Neuronal stem cell (in vitro differentiated cells): ENCODE data around the gene FSTL3.
A peak's percentile ranks its signal among the peaks of the same experiment; 100 is the strongest.

Experiments used
- DNase-seq: peaks from one replicate; pipeline ENCODE4 v3.0.0-alpha.2; 2013; ENCODE audit warnings: low spot score
- H2AFZ ChIP-seq: one replicate; pipeline ENCODE4 v1.6.1; 2013; ENCODE audit warnings: mild to moderate bottlenecking, low read length, inconsistent platforms
- H2AK5ac ChIP-seq: 2 replicates; pipeline ENCODE4 v1.6.1; 2013; ENCODE audit warnings: low read depth, mild to moderate bottlenecking, inconsistent platforms, low read length, moderate library complexity, mixed read lengths
- H2BK120ac ChIP-seq: 2 replicates; pipeline ENCODE4 v1.6.1; 2013; ENCODE audit warnings: low read depth, mild to moderate bottlenecking, inconsistent platforms, low read length, moderate library complexity, mixed read lengths
- H2BK12ac ChIP-seq: one replicate; pipeline ENCODE4 v1.6.1; 2013; ENCODE audit warnings: low read length, inconsistent platforms
- H2BK15ac ChIP-seq: 2 replicates; pipeline ENCODE4 v1.6.1; 2013; ENCODE audit warnings: mild to moderate bottlenecking, low read length, inconsistent platforms, mixed read lengths
- H2BK5ac ChIP-seq: one replicate; pipeline ENCODE4 v1.6.1; 2013; ENCODE audit warnings: inconsistent platforms, mild to moderate bottlenecking, low read length, moderate library complexity
- H3K14ac ChIP-seq: one replicate; pipeline ENCODE4 v1.6.1; 2013; ENCODE audit warnings: low read length, inconsistent platforms
- H3K18ac ChIP-seq: 2 replicates; pipeline ENCODE4 v1.6.1; 2013; ENCODE audit warnings: low read length, inconsistent platforms
- H3K23ac ChIP-seq: 2 replicates; pipeline ENCODE4 v1.6.1; 2013; ENCODE audit warnings: low read depth, mild to moderate bottlenecking, mixed read lengths, low read length, inconsistent platforms; ENCODE audit not compliant: poor library complexity
- H3K27ac ChIP-seq: replicated peaks from 3 replicates; pipeline ENCODE4 v1.5.1; 2013; ENCODE audit warnings: low read length, inconsistent platforms
- H3K27me3 ChIP-seq, 3 experiments: 2 replicates each; pipeline ENCODE4 v1.6.1; 2013; ENCODE audit warnings: low read length in 3 of 3, mild to moderate bottlenecking in 2 of 3, inconsistent platforms in 1 of 3, low read depth in 1 of 3, mixed read lengths in 1 of 3, moderate library complexity in 1 of 3; ENCODE audit not compliant: control insufficient read depth in 3 of 3, insufficient read depth in 3 of 3
- H3K36me3 ChIP-seq, 2 donors: replicated peaks in 1 of 2; 2 replicates each; pipeline ENCODE4 v1.6.1; 2013; ENCODE audit warnings: low read length in 2 of 2; ENCODE audit not compliant: control insufficient read depth in 2 of 2, insufficient read depth in 2 of 2
- H3K4ac ChIP-seq: 2 replicates; pipeline ENCODE4 v1.6.1; 2013; ENCODE audit warnings: inconsistent platforms, mild to moderate bottlenecking, low read length, moderate library complexity
- H3K4me1 ChIP-seq, 2 donors: 1 replicate in 1 of 2; 2 replicates in 1 of 2; pipeline ENCODE4 v1.6.1; 2013; ENCODE audit warnings: low read length in 2 of 2, low read depth in 1 of 2; ENCODE audit not compliant: control insufficient read depth in 2 of 2, insufficient read depth in 1 of 2
- H3K4me2 ChIP-seq: one replicate; pipeline ENCODE4 v1.6.1; 2013; ENCODE audit warnings: mild to moderate bottlenecking, low read length, inconsistent platforms; ENCODE audit not compliant: insufficient read depth, poor library complexity, severe bottlenecking
- H3K4me3 ChIP-seq, 2 donors: 2 replicates each; pipeline ENCODE4 v1.5.1; 2013; ENCODE audit warnings: low read length in 2 of 2, mild to moderate bottlenecking in 2 of 2, inconsistent platforms in 1 of 2, moderate library complexity in 1 of 2
- H3K79me1 ChIP-seq: one replicate; pipeline ENCODE4 v1.6.1; 2013; ENCODE audit warnings: low read depth, mild to moderate bottlenecking, inconsistent platforms, low read length, moderate library complexity
- H3K9ac ChIP-seq: one replicate; pipeline ENCODE4 v1.6.1; 2013; ENCODE audit warnings: mild to moderate bottlenecking, low read depth, low read length, inconsistent platforms; ENCODE audit not compliant: poor library complexity
- H3K9me3 ChIP-seq, 2 donors: replicated peaks in 1 of 2; 2 replicates each; pipeline versions ENCODE3 to v1.6.1; 2013; ENCODE audit warnings: low read length in 2 of 2, mild to moderate bottlenecking in 2 of 2, inconsistent platforms in 1 of 2, low read depth in 1 of 2, mixed read lengths in 1 of 2, moderate library complexity in 1 of 2; ENCODE audit not compliant: control insufficient read depth in 2 of 2, insufficient read depth in 1 of 2
- H4K8ac ChIP-seq: one replicate; pipeline ENCODE4 v1.6.1; 2013; ENCODE audit warnings: low read depth, mild to moderate bottlenecking, inconsistent platforms, low read length, moderate library complexity
- H4K91ac ChIP-seq: one replicate; pipeline ENCODE4 v1.6.1; 2013; ENCODE audit warnings: low read length, low read depth, mild to moderate bottlenecking, inconsistent platforms; ENCODE audit not compliant: poor library complexity
- WGBS, 2 donors: extraction: QIAGEN DNeasy Blood & Tissue Kit; methylation state at CpG; one replicate each; pipeline ENCODE4 v1.1.7; 2013; ENCODE audit warnings: missing lambda C conversion rate in 2 of 2, mixed read lengths in 1 of 2; ENCODE audit not compliant: insufficient read length in 2 of 2, insufficient replicate concordance in 1 of 2; ENCODE audit errors: extremely low coverage in 2 of 2; 5-methylcytosine and 5-hydroxymethylcytosine counted together

Gene FSTL3

DNA sequence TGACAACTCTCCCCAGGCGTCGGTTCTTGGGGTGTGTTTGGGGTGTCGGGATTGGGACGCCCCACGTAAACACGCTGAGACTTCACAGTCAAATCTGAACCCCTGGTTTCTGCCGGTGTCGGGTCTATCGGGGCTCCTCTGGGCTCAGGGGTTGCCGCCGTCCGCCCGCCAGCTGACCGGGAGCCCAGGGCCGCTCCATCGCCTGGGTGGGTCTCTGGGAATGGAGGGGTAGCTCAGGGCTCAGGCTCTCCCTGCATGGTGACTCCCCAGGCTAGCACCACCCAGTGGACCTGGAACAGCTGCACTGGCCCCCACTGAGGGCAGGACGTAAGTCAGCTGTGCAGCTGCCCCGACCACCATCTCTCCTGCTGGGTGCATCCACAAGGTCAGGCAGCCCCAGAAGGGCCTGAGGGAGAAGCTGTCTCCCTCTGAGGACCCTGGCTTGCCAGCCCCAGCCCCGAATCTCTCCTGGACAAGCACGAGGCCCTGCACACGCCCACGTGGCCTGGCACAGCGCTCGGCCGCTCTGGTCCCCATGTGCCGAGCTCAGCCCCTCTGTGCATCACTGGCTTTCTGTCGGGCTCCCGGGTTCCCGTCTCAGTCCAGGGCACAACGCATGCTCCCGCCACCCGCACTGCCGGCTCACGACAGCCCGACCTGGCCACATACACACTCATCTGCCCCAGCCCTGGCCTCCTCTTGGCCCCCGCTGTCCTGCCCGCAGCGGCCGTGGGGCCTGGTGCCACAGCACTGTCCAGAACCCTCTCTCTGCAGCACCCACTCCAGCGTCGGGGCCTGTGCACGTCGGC lies 19.2 kb upstream of the FSTL3 start:
- no CpG with 5 or more reads among the region's 43 CpGs for WGBS, 2 donors

DNA sequence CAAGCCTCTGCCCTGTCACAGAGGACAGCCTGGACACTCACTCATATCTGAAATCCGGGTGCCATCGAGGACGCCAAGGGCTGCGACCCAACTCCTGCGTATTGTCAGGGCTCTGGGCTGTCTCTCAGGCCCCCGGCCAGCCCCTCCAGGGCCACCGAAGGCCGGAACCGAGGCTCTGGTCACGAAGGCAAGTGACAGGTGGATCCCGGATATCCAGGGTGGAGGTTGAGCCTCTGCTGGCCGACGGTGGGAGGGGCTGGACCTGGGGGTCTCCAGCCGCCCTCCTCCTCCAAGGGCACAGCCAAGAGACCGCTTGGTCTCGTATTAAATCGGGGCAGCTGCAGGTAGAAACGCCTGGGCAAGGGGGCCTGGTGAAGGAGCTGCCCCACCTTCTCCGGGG lies 18.6 kb upstream of the FSTL3 start:
- Histone ChIP-seq H3K36me3 (peaks cover 4 to 43% of the 10 kb centered on the region in 2 donors), H2BK5ac (peak overlapping the region; percentile 75), H3K14ac (peak overlapping the region; percentile 21), H3K4me2 (no peak overlapping the region), H3K18ac (no peak overlapping the region), H3K4ac (no peak overlapping the region), H2BK120ac (peak overlapping the region; percentile 31), H3K9ac (peak overlapping the region; percentile 44), H3K4me3 (no peak overlapping the region), H3K9me3 (no peaks in the 10 kb centered on the region), H2AK5ac (no peak overlapping the region), H3K27ac (no peak overlapping the region), H2BK12ac (no peak overlapping the region), H3K79me1 (peaks cover 73% of the 10 kb centered on the region), H2AFZ (no peak overlapping the region), H2BK15ac (no peak overlapping the region), H4K8ac (no peak overlapping the region), H3K27me3 (no peaks in the 10 kb centered on the region), H4K91ac (no peak overlapping the region), H3K23ac (peak overlapping the region; percentile 93), H3K4me1 (peaks cover 9 to 13% of the 10 kb centered on the region in 2 donors)
- no CpG with 5 or more reads among the region's 19 CpGs for WGBS, 2 donors
- no peak for DNase-seq

More for the DNA sequence above, 19.2 kb upstream of the FSTL3 start:
- Histone ChIP-seq H3K9me3 (no peaks in the 10 kb centered on the region), H2BK120ac (peak overlapping the region; percentile 31), H3K18ac (peak overlapping the region; percentile 48), H3K79me1 (peaks cover 73% of the 10 kb centered on the region), H2BK15ac (no peak overlapping the region), H3K27ac (no peak overlapping the region), H2AFZ (no peak overlapping the region), H4K8ac (peak overlapping the region; percentile 65), H2AK5ac (no peak overlapping the region), H4K91ac (no peak overlapping the region), H3K23ac (peak overlapping the region; percentile 93), H3K4me2 (no peak overlapping the region), H2BK12ac (no peak overlapping the region), H3K4me1 (peaks cover 8 to 11% of the 10 kb centered on the region in 2 donors), H3K4me3 (no peak overlapping the region), H3K9ac (peak overlapping the region; percentile 44), H3K27me3 (no peaks in the 10 kb centered on the region), H3K4ac (no peak overlapping the region), H3K14ac (peak overlapping the region; percentile 21), H2BK5ac (peak overlapping the region; percentile 75), H3K36me3 (peaks cover 7 to 49% of the 10 kb centered on the region in 2 donors)
- DNase-seq = no peak

DNA sequence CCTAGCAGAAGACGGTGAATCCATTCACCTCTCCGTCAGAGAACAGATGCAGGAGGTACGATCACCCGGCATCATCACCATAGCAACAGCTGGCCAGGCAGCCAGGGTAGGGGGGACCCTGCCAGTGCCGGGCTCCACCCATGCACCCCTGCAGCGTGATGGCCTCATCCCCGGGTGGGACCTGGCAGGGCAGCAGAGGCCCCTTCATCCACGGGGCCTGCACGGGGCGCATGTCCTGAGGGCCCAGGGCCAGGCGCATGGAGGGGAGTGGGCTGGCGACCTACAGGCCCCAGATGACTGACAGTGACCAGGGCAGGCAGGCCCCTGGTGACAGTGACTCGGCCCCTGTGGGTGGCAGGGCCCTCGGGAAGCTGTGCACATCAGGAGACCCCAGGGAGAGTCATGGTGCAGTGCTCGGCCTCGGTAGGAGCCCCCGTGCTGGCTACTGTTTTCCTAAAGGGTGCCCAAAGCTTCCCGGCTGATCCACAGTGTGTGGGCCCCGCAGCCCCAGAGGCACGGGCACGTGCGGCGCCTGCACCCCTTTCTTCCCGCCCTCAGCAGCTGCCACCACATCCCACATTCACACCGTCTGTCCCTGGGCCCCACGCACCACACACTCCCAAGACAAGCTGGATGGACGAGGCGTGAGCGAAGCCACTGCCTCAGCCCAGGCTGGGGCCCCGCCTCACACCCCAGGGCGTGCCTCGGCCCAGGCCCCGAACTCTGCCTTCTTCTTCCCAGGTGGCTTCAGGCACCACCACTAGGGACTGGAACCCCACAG lies 17.9 kb upstream of the FSTL3 start:
- Histone ChIP-seq H3K14ac (no peak overlapping the region), H2BK5ac (peak overlapping the region; percentile 39), H2BK12ac (no peak overlapping the region), H3K4me3 (no peak overlapping the region), H3K9ac (peak overlapping the region; percentile 70), H3K23ac (peak overlapping the region; percentile 43), H3K9me3 (no peaks in the 10 kb centered on the region), H3K4me1 (peaks cover 9 to 13% of the 10 kb centered on the region in 2 donors), H3K18ac (no peak overlapping the region), H4K8ac (no peak overlapping the region), H2AFZ (no peak overlapping the region), H4K91ac (no peak overlapping the region), H2BK120ac (no peak overlapping the region), H3K36me3 (peaks cover 4 to 36% of the 10 kb centered on the region in 2 donors), H3K79me1 (peaks cover 70% of the 10 kb centered on the region), H3K4me2 (no peak overlapping the region), H3K27me3 (no peaks in the 10 kb centered on the region), H2AK5ac (no peak overlapping the region), H3K27ac (no peak overlapping the region), H2BK15ac (no peak overlapping the region), H3K4ac (no peak overlapping the region)
- WGBS, 2 donors = no CpG with 5 or more reads among the region's 33 CpGs
- DNase-seq = no peak
